ENCODE data around the gene MAP3K21. TPM values are rescaled to one million over a fixed set of nuclear protein-coding genes. Genes with fewer than 3 reads are reported as not detected.

Gene MAP3K21
- polyA plus RNA-seq, 1 donor from 2014 or later, result 3.7 TPM

- Histone ChIP-seq H2AFZ (ENCODE audit: low read depth, low read length) (no peak overlapping the region), H3K4me2 (ENCODE audit: low read length) (no peak overlapping the region), H3K27ac (ENCODE audit: low read length) (no peak overlapping the region), H3K9ac (ENCODE audit: low read length) (no peak overlapping the region), H3K9me2 (ENCODE audit: insufficient read depth, low read length) (no peaks in the 10 kb centered on the region), H3K4me3 (ENCODE audit: low read length) (no peak overlapping the region), H4K20me1 (ENCODE audit: insufficient read depth) (no peaks in the 10 kb centered on the region), H3F3A (ENCODE audit: insufficient read depth, low read length, poor library complexity, severe bottlenecking) (no peaks in the 10 kb centered on the region), H3K27me3 (ENCODE audit: insufficient read depth, low read depth, low read length) (no peaks in the 10 kb centered on the region), H3K9me3 (ENCODE audit: low read length) (no peaks in the 10 kb centered on the region), H3K79me2 (replicated peaks; ENCODE audit: insufficient read depth, low read length) (no peaks in the 10 kb centered on the region), H3K36me3 (ENCODE audit: insufficient read depth, low read length) (no peaks in the 10 kb centered on the region)
- TF ChIP-seq EZH2 (IDR thresholded peaks at IDR 0.05; ENCODE audit: borderline replicate concordance, insufficient read depth, low read length, poor library complexity, severe bottlenecking), result no peak
- no peak for TF ChIP-seq REST (IDR thresholded peaks at IDR 0.05; ENCODE audit: borderline replicate concordance)
- no peak for TF ChIP-seq MXI1 (conservative IDR thresholded peaks at IDR 0.05; ENCODE audit: poor library complexity, severe bottlenecking)
- no peak for TF ChIP-seq POLR2AphosphoS5 (IDR thresholded peaks at IDR 0.05)
- TF ChIP-seq SMC3 (conservative IDR thresholded peaks at IDR 0.05; ENCODE audit: poor library complexity), result no peak
- no peak for TF ChIP-seq RAD21 (conservative IDR thresholded peaks at IDR 0.05)
- no peak for TF ChIP-seq EP300 (conservative IDR thresholded peaks at IDR 0.05; ENCODE audit: poor library complexity, severe bottlenecking)
- no peak for TF ChIP-seq TAF1 (IDR thresholded peaks at IDR 0.05; ENCODE audit: low read depth)
- TF ChIP-seq, protein P1, sequence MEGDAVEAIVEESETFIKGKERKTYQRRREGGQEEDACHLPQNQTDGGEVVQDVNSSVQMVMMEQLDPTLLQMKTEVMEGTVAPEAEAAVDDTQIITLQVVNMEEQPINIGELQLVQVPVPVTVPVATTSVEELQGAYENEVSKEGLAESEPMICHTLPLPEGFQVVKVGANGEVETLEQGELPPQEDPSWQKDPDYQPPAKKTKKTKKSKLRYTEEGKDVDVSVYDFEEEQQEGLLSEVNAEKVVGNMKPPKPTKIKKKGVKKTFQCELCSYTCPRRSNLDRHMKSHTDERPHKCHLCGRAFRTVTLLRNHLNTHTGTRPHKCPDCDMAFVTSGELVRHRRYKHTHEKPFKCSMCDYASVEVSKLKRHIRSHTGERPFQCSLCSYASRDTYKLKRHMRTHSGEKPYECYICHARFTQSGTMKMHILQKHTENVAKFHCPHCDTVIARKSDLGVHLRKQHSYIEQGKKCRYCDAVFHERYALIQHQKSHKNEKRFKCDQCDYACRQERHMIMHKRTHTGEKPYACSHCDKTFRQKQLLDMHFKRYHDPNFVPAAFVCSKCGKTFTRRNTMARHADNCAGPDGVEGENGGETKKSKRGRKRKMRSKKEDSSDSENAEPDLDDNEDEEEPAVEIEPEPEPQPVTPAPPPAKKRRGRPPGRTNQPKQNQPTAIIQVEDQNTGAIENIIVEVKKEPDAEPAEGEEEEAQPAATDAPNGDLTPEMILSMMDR (IDR thresholded peaks at IDR 0.05; ENCODE audit: poor library complexity, severe bottlenecking), result no peak
These were observed 29.1 kb downstream of the MAP3K21 start for GRCh38 chr1:233356705-233356987.

DNA sequence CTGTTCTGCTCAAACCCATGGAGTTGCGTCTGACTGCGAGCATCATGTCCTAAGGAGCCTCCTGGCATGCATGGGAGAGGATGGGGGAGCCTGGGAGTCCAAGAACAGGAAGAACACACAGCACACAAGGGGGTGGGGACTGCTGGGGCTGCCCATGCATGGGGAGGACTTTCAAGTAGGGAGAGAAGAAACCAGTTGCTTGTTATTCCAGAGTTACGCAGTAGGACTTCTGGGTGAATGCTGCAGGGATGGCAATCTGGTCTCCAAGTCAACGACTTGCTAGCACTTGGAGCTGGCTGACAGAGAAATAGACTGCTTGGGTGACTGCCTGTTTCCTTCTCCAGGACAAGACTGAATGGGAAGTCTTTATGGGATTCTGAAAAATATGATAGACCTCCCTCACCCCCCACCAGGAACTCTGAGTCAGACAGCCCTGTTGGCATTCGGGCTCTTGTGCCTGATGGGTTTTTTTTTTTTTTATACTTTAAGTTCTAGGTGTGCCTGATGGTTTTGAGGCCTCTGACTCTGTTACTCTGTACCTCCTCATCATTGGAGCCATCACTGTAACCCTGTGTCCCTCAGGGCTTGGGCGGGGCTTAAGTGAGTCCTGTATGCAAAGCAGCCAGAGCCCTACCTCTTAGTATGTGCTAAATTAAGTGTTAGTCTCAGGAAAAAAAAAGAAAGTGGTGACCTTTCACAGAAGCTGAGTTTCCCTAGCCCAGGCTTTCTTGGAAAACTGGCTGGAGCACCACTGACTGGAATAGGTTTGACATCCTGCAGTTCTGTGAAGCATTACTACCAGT lies 30.3 kb downstream of the MAP3K21 start:
- Histone ChIP-seq H3K9ac (ENCODE audit: low read length) (no peak overlapping the region), H3K9me3 (ENCODE audit: low read length) (no peaks in the 10 kb centered on the region), H3K27me3 (ENCODE audit: insufficient read depth, low read depth, low read length) (no peaks in the 10 kb centered on the region), H3K27ac (ENCODE audit: low read length) (no peak overlapping the region), H3K4me3 (ENCODE audit: low read length) (no peak overlapping the region), H3K4me2 (ENCODE audit: low read length) (no peak overlapping the region), H3F3A (ENCODE audit: insufficient read depth, low read length, poor library complexity, severe bottlenecking) (no peaks in the 10 kb centered on the region), H3K36me3 (ENCODE audit: insufficient read depth, low read length) (no peaks in the 10 kb centered on the region), H4K20me1 (ENCODE audit: insufficient read depth) (no peaks in the 10 kb centered on the region), H2AFZ (ENCODE audit: low read depth, low read length) (no peak overlapping the region), H3K79me2 (replicated peaks; ENCODE audit: insufficient read depth, low read length) (no peaks in the 10 kb centered on the region), H3K9me2 (ENCODE audit: insufficient read depth, low read length) (no peaks in the 10 kb centered on the region)
- TF ChIP-seq MXI1 (conservative IDR thresholded peaks at IDR 0.05; ENCODE audit: poor library complexity, severe bottlenecking) (no peak), REST (IDR thresholded peaks at IDR 0.05; ENCODE audit: borderline replicate concordance) (no peak), SMC3 (conservative IDR thresholded peaks at IDR 0.05; ENCODE audit: poor library complexity) (no peak), POLR2AphosphoS5 (IDR thresholded peaks at IDR 0.05) (no peak), EZH2 (IDR thresholded peaks at IDR 0.05; ENCODE audit: borderline replicate concordance, insufficient read depth, low read length, poor library complexity, severe bottlenecking) (no peak), RAD21 (conservative IDR thresholded peaks at IDR 0.05) (no peak), EP300 (conservative IDR thresholded peaks at IDR 0.05; ENCODE audit: poor library complexity, severe bottlenecking) (no peak), TAF1 (IDR thresholded peaks at IDR 0.05; ENCODE audit: low read depth) (no peak)
- TF ChIP-seq, protein P1 (IDR thresholded peaks at IDR 0.05; ENCODE audit: poor library complexity, severe bottlenecking), result no peak

Data from neural cell (in vitro differentiated cells).